Liver (tissue), 9 donors: ENCODE data around the gene MGAT4C. TPM values are rescaled to one million over a fixed set of nuclear protein-coding genes. Genes with fewer than 3 reads are reported as not detected.

Experiments used
- DNase-seq: peaks from one replicate; pipeline ENCODE4 v3.0.0-alpha.2; 2017; ENCODE audit warnings: low spot score
- H3K27ac ChIP-seq, 2 donors: one replicate each; pipeline ENCODE4 v1.7.0; 2013; ENCODE audit warnings: inconsistent platforms in 2 of 2, low read length in 2 of 2, control low read depth in 1 of 2, low read depth in 1 of 2, mild to moderate bottlenecking in 1 of 2
- H3K27me3 ChIP-seq, 4 donors: one replicate each; pipeline versions ENCODE4 v1.6.1 to v1.7.0; 2013; ENCODE audit warnings: low read length in 3 of 4, inconsistent platforms in 1 of 4, mild to moderate bottlenecking in 1 of 4, moderate library complexity in 1 of 4; ENCODE audit not compliant: control insufficient read depth in 4 of 4, insufficient read depth in 4 of 4
- H3K36me3 ChIP-seq, 4 donors: one replicate each; pipeline versions ENCODE4 v1.6.1 to v1.7.0; 2013; ENCODE audit warnings: low read length in 3 of 4, mild to moderate bottlenecking in 3 of 4, low read depth in 1 of 4, moderate library complexity in 1 of 4; ENCODE audit not compliant: control insufficient read depth in 4 of 4, insufficient read depth in 3 of 4
- H3K4me1 ChIP-seq, 4 donors: one replicate each; pipeline versions ENCODE4 v1.6.1 to v1.7.0; 2013; ENCODE audit warnings: low read length in 3 of 4, mild to moderate bottlenecking in 3 of 4, moderate library complexity in 1 of 4; ENCODE audit not compliant: control insufficient read depth in 4 of 4, insufficient read depth in 4 of 4
- H3K4me3 ChIP-seq, 3 donors: one replicate each; pipeline versions ENCODE4 v1.6.1 to v1.7.0; 2013; ENCODE audit warnings: low read length in 3 of 3, control low read depth in 1 of 3, low read depth in 1 of 3, mild to moderate bottlenecking in 1 of 3
- H3K9ac ChIP-seq, 2 donors: one replicate each; pipeline ENCODE4 v1.7.0; 2013; ENCODE audit warnings: low read length in 2 of 2, mild to moderate bottlenecking in 2 of 2, moderate library complexity in 2 of 2, control low read depth in 1 of 2, low read depth in 1 of 2
- H3K9me3 ChIP-seq, 4 donors: one replicate each; pipeline versions ENCODE4 v1.6.1 to v1.7.0; 2013; ENCODE audit warnings: low read length in 3 of 4; ENCODE audit not compliant: control insufficient read depth in 4 of 4
- ATF3 ChIP-seq: IDR thresholded peaks from 2 replicates; pipeline ENCODE4 v1.6.1; 2016; ENCODE audit warnings: antibody characterized with exemption
- FOXA1 ChIP-seq: IDR thresholded peaks from 2 replicates; pipeline ENCODE4 v1.6.1; 2016; ENCODE audit warnings: antibody characterized with exemption
- FOXA2 ChIP-seq: IDR thresholded peaks from 2 replicates; pipeline ENCODE4 v1.6.1; 2016; ENCODE audit warnings: antibody characterized with exemption
- GABPA ChIP-seq, 2 donors: IDR thresholded peaks in 1 of 2; conservative IDR thresholded peaks in 1 of 2; 2 replicates each; pipeline ENCODE4 v1.6.1; 2016; ENCODE audit warnings: antibody characterized with exemption in 2 of 2, mild to moderate bottlenecking in 1 of 2, moderate library complexity in 1 of 2
- HNF4A ChIP-seq, 2 donors: conservative IDR thresholded peaks; 2 replicates each; pipeline ENCODE4 v1.6.1; 2016; ENCODE audit warnings: antibody characterized with exemption in 2 of 2, mild to moderate bottlenecking in 2 of 2
- HNF4G ChIP-seq: IDR thresholded peaks from 2 replicates; pipeline ENCODE4 v1.6.1; 2016; ENCODE audit warnings: antibody characterized with exemption
- MAX ChIP-seq: IDR thresholded peaks from 2 replicates; pipeline ENCODE4 v1.6.1; 2016; ENCODE audit warnings: antibody characterized with exemption
- NR2F2 ChIP-seq: IDR thresholded peaks from 2 replicates; pipeline ENCODE4 v1.6.1; 2016; ENCODE audit warnings: antibody characterized with exemption
- RAD21 ChIP-seq, 2 donors: IDR thresholded peaks; 2 replicates each; pipeline ENCODE4 v1.6.1; 2016; ENCODE audit warnings: antibody characterized with exemption in 2 of 2, mild to moderate bottlenecking in 2 of 2
- REST ChIP-seq: IDR thresholded peaks from 2 replicates; pipeline ENCODE4 v1.6.1; 2016; ENCODE audit warnings: antibody characterized with exemption, mild to moderate bottlenecking
- SP1 ChIP-seq: IDR thresholded peaks from 2 replicates; pipeline ENCODE4 v1.6.1; 2018; ENCODE audit warnings: antibody characterized with exemption, mild to moderate bottlenecking
- TAF1 ChIP-seq: conservative IDR thresholded peaks from 2 replicates; pipeline ENCODE4 v1.6.1; 2016; ENCODE audit warnings: antibody characterized with exemption, mild to moderate bottlenecking
- YY1 ChIP-seq: IDR thresholded peaks from 2 replicates; pipeline ENCODE4 v1.6.1; 2016; ENCODE audit warnings: antibody characterized with exemption, mild to moderate bottlenecking
- WGBS: extraction: QIAGEN DNeasy Blood & Tissue Kit; methylation state at CpG from one replicate; pipeline ENCODE4 v1.1.7; 2013; 5-methylcytosine and 5-hydroxymethylcytosine counted together
- polyA plus RNA-seq, 2 donors: library from polyadenylated mRNA; stranded (reverse) in 1 of 2; unstranded in 1 of 2; fragments of 200-250 nt in 1 of 2; fragments of >200 nt in 1 of 2; fragmentation: Nextera tagmentation in 1 of 2; extraction: Ambion mirVana in 1 of 2; gene quantifications; one replicate each; pipeline versions ENCODE4 v1.2.1 to v1.2.3, GENCODE V29; 2013 to 2015
- total RNA-seq, 2 donors: library from RNA; depleted of rRNA; stranded (reverse); fragments of >200 nt; gene quantifications; one replicate each; pipeline ENCODE4 v1.2.3, GENCODE V29; 2014
- donor health status: healthy.
- donor health status: healthy.
- donor health status: healthy.
- donor health status: healthy.
- donor health status: healthy.

The MGAT4C gene
- total and polyA plus RNA-seq, 4 donors, result 0.02 to 0.65 (median 0.09) TPM

GRCh38 chr12:86044396-86044795 is 211.8 kb downstream of the MGAT4C start:
- WGBS, result 87% methylated on average over 5 of the region's 5 CpGs
- Histone ChIP-seq H3K27me3 (no peaks in the 10 kb centered on the region), H3K4me3 (no peak overlapping the region), H3K4me1 (no peaks in the 10 kb centered on the region), H3K9me3 (peaks cover 0 to 9% (median 0%) of the 10 kb centered on the region in 4 donors), H3K27ac (no peak overlapping the region), H3K36me3 (no peaks in the 10 kb centered on the region), H3K9ac (no peak overlapping the region)
- TF ChIP-seq FOXA1, result no peak
- TF ChIP-seq FOXA2, result no peak
- no peak for TF ChIP-seq SP1
- no peak for TF ChIP-seq REST
- TF ChIP-seq RAD21 (IDR thresholded peaks at IDR 0.05), result no peak
- no peak for TF ChIP-seq NR2F2
- no peak for TF ChIP-seq MAX
- no peak for TF ChIP-seq HNF4G
- no peak for DNase-seq

- TF ChIP-seq NR2F2, result no peak
- no peak for TF ChIP-seq RAD21 (IDR thresholded peaks at IDR 0.05)
- no peak for TF ChIP-seq FOXA1
- TF ChIP-seq GABPA (IDR thresholded peaks at IDR 0.05 in 1 of 2, conservative IDR thresholded peaks at IDR 0.05 in 1 of 2), result no peak
- no peak for TF ChIP-seq FOXA2
- no peak for TF ChIP-seq HNF4A (conservative IDR thresholded peaks at IDR 0.05)
- WGBS, result 67% methylated on average over 3 of the region's 3 CpGs
- H3K27ac ChIP-seq, result no peak overlapping the region
Measured at GRCh38 chr12:86042062-86042461, 214.1 kb downstream of the MGAT4C start.

GRCh38 chr12:86018361-86018760 is 237.8 kb downstream of the MGAT4C start:
- Histone ChIP-seq H3K27me3 (no peaks in the 10 kb centered on the region), H3K4me1 (no peaks in the 10 kb centered on the region), H3K36me3 (no peaks in the 10 kb centered on the region), H3K4me3 (no peak overlapping the region), H3K27ac (no peak overlapping the region), H3K9ac (no peak overlapping the region), H3K9me3 (no peaks in the 10 kb centered on the region)
- no peak for TF ChIP-seq REST
- TF ChIP-seq TAF1, result no peak
- no peak for TF ChIP-seq ATF3
- TF ChIP-seq RAD21 (IDR thresholded peaks at IDR 0.05), result no peak
- no peak for TF ChIP-seq HNF4G
- no peak for TF ChIP-seq YY1
- TF ChIP-seq GABPA (IDR thresholded peaks at IDR 0.05 in 1 of 2, conservative IDR thresholded peaks at IDR 0.05 in 1 of 2), result no peak
- WGBS, result 54% methylated on average over 3 of the region's 3 CpGs
- no peak for DNase-seq

More at GRCh38 chr12:86042062-86042461, 214.1 kb downstream of the MGAT4C start:
- Histone ChIP-seq H3K27me3 (peaks cover 0 to 3% (median 0%) of the 10 kb centered on the region in 4 donors), H3K36me3 (no peaks in the 10 kb centered on the region), H3K9ac (no peak overlapping the region), H3K4me1 (no peaks in the 10 kb centered on the region), H3K4me3 (no peak overlapping the region), H3K9me3 (peaks cover 0 to 9% (median 0%) of the 10 kb centered on the region in 4 donors)
- no peak for DNase-seq
